BE2C (cell line): ENCODE results near the gene COQ8A.

Experiments used
- DNase-seq: peaks from one replicate; pipeline ENCODE4 v3.0.0-alpha.2; 2020
- H3K27me3 ChIP-seq: fragments of 250-450 bp; sonication (Bioruptor Pico); 2 replicates; pipeline ENCODE4 v1.5.1; 2020; ENCODE audit warnings: mild to moderate bottlenecking
- H3K36me3 ChIP-seq: fragments of 250-450 bp; sonication (Bioruptor Pico); 2 replicates; pipeline ENCODE4 v1.5.1; 2020; ENCODE audit warnings: mild to moderate bottlenecking
- H3K4me1 ChIP-seq: fragments of 250-450 bp; sonication (Bioruptor Pico); 2 replicates; pipeline ENCODE4 v1.5.1; 2020
- H3K4me3 ChIP-seq: 2 replicates; pipeline ENCODE4 v1.5.1; 2011; ENCODE audit warnings: low read depth, low read length
- H3K9me3 ChIP-seq: fragments of 250-450 bp; sonication (Bioruptor Pico); 2 replicates; pipeline ENCODE4 v1.5.1; 2020
- TF ChIP-seq, protein P1 (sequence below): IDR thresholded peaks from 2 replicates; pipeline ENCODE4 v1.5.1; 2012; ENCODE audit warnings: mild to moderate bottlenecking, low read depth, low read length

COQ8A gene

DNA sequence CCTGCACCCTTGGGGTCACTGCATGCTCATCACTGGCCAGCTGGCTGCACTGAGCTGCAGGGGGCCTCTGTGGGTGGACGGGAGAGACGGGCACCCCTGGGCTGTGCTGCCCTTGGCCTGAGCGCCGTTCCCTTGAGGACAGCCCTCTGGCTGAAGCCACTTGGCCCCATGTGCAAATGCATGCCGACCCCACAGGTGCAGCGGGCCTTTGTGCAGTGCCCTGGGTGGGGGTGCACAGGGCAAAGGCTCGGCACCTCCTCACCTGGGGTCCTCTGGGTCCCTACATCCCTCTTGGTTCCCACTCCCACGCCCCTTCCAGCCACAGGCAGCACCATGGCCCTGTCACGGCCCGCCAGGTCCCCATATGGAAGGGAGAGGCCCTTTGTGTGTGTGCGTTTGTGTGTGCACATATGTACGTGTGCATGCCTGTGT, 41.3 kb downstream of the COQ8A start:
- H3K9me3 ChIP-seq = no peaks in the 10 kb centered on the region
- no peak overlapping the region for H3K4me3 ChIP-seq
- H3K36me3 ChIP-seq = peaks cover 39% of the 10 kb centered on the region
- DNase-seq = no peak
- no peaks in the 10 kb centered on the region for H3K27me3 ChIP-seq
- TF ChIP-seq, protein P1, sequence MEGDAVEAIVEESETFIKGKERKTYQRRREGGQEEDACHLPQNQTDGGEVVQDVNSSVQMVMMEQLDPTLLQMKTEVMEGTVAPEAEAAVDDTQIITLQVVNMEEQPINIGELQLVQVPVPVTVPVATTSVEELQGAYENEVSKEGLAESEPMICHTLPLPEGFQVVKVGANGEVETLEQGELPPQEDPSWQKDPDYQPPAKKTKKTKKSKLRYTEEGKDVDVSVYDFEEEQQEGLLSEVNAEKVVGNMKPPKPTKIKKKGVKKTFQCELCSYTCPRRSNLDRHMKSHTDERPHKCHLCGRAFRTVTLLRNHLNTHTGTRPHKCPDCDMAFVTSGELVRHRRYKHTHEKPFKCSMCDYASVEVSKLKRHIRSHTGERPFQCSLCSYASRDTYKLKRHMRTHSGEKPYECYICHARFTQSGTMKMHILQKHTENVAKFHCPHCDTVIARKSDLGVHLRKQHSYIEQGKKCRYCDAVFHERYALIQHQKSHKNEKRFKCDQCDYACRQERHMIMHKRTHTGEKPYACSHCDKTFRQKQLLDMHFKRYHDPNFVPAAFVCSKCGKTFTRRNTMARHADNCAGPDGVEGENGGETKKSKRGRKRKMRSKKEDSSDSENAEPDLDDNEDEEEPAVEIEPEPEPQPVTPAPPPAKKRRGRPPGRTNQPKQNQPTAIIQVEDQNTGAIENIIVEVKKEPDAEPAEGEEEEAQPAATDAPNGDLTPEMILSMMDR = no peak
- H3K4me1 ChIP-seq = no peaks in the 10 kb centered on the region

DNA sequence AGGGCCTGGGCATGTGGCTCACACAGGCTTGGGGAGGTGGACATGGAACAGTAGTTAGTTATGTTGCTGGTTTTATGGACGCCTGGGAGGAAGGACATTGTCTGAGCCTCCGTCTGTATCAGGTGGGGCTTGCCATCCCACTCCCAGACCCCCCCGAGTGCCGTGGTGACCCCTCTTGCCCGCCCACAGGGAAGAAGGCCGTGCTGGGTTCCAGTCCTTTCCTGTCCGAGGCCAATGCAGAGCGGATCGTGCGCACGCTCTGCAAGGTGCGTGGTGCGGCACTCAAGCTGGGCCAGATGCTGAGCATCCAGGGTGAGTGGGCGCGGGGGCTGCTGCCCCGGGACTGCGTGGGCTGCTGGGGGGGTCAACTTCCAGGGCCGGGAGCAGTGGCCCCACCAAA, 41.7 kb downstream of the COQ8A start:
- Histone ChIP-seq H3K4me3 (no peak overlapping the region), H3K27me3 (no peaks in the 10 kb centered on the region), H3K4me1 (no peaks in the 10 kb centered on the region), H3K36me3 (peaks cover 43% of the 10 kb centered on the region), H3K9me3 (no peaks in the 10 kb centered on the region)
- DNase-seq = no peak
- TF ChIP-seq, protein P1 = no peak

DNA sequence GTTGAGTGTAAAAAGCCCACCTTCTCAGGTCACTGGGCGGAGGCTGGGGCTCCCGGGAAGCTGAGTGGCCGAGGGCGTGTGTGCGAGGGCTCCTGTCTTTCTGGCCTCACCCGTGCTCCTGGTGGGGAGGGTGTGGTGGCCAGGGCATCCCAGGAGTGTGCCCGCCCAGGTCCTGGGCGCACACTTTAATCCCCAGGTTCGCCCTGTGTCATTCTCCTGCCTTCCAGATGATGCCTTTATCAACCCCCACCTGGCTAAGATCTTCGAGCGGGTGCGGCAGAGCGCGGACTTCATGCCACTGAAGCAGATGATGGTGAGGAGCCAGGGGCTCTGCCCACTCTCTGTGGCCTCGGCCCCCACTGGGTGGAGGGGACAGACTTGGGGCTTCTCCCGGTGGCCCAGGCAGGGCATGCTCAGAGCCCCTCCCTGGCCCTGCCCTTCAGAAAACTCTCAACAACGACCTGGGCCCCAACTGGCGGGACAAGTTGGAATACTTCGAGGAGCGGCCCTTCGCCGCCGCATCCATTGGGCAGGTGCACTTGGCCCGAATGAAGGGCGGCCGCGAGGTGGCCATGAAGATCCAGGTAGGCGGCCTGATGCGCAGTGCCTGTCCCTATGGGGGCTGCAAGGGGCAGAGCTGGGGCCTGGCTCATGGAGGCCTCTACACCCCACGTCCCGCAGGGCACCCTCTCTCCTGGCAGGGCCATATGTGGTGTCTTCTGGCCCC, 42.5 kb downstream of the COQ8A start:
- H3K27me3 ChIP-seq = no peaks in the 10 kb centered on the region
- H3K4me3 ChIP-seq = no peak overlapping the region
- H3K4me1 ChIP-seq = no peaks in the 10 kb centered on the region
- peaks cover 49% of the 10 kb centered on the region for H3K36me3 ChIP-seq
- H3K9me3 ChIP-seq = no peaks in the 10 kb centered on the region
- TF ChIP-seq, protein P1 = no peak
- DNase-seq = no peak

DNA sequence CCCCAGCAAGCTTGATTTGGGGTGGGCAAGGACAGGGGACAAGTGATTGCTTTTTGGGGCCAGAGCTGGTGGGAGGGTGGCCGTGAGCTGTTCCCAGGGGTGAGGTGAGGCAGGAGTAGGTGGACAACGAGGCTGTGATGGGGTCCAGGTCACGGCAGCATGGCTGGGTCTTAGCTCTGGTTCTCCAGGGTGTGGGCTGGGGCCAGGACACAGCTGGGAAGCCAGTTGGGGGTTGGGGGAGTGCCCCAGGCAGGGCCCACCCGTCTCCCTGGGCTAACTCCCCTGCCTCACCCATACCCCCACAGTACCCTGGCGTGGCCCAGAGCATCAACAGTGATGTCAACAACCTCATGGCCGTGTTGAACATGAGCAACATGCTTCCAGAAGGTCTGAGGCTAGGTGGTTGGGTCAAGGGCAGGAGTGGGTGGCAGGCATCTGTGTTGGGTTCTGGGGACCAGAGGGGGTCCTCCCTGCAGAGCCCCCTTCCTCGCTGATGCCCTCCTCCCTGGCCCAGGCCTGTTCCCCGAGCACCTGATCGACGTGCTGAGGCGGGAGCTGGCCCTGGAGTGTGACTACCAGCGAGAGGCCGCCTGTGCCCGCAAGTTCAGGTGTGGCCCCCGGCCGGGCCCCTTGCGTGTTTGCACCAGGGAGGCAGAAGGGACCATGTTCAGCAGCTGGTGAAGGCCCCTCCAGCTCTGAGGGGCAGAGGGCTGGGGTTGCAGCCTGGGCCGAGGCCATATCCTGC, 43.3 kb downstream of the COQ8A start:
- Histone ChIP-seq H3K27me3 (no peaks in the 10 kb centered on the region), H3K36me3 (peaks cover 50% of the 10 kb centered on the region), H3K9me3 (no peaks in the 10 kb centered on the region), H3K4me1 (no peaks in the 10 kb centered on the region), H3K4me3 (no peak overlapping the region)
- TF ChIP-seq, protein P1 = no peak
- no peak for DNase-seq

DNA sequence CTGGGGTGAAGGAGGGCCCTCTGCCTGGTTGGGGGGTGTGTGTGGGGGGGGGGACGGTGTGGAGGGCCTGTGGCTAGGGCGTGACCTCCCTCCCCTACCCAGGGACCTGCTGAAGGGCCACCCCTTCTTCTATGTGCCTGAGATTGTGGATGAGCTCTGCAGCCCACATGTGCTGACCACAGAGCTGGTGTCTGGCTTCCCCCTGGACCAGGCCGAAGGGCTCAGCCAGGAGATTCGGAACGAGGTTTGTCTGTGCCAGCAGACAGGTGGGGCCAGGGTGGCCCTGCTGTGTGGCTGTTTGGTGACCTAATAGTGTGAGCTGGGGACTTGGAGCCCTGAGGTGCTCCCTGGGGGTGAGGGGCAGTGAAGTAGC, 43.9 kb downstream of the COQ8A start:
- peaks cover 50% of the 10 kb centered on the region for H3K36me3 ChIP-seq
- no peak for DNase-seq
- H3K4me3 ChIP-seq = no peak overlapping the region
- TF ChIP-seq, protein P1 = no peak
- H3K4me1 ChIP-seq = no peaks in the 10 kb centered on the region
- no peaks in the 10 kb centered on the region for H3K27me3 ChIP-seq
- no peaks in the 10 kb centered on the region for H3K9me3 ChIP-seq

DNA sequence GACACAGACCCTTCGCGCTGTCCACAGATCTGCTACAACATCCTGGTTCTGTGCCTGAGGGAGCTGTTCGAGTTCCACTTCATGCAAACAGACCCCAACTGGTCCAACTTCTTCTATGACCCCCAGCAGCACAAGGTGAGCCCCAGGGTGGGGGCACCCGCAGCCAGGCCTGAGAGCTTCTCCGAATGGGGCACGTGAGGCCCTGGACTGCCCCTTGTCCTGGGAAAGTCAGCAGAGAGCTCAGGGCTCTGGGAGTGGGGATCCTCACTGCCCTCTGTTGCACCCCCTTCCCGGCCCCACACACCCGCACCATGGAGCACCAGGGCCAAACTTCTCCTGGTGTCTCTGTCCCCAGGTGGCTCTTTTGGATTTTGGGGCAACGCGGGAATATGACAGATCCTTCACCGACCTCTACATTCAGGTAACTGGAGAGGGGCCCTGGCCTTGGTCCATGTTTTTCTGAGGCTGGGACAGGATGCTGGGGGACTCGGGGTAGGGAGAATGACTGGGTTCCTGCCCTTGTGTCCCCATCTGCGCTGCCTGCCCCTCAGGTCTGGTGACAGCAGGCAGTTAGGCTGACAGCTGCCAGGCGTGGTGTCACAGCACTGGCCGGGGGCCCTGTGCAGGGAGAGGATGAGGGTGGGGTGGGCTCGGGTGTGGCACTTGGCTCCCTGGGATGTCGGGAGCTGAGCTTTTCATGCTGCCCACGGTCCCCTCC, 44.6 kb downstream of the COQ8A start:
- peaks cover 50% of the 10 kb centered on the region for H3K36me3 ChIP-seq

More for the DNA sequence above, 44.6 kb downstream of the COQ8A start:
- no peaks in the 10 kb centered on the region for H3K27me3 ChIP-seq
- no peaks in the 10 kb centered on the region for H3K9me3 ChIP-seq
- TF ChIP-seq, protein P1 = no peak
- H3K4me3 ChIP-seq = no peak overlapping the region
- H3K4me1 ChIP-seq = no peaks in the 10 kb centered on the region
- no peak for DNase-seq
